Transverse colon (tissue), 4 donors: ENCODE measurements around the gene RNF214. TPM values are rescaled to one million over a fixed set of nuclear protein-coding genes. Genes with fewer than 3 reads are reported as not detected.

ENCODE experiments used
- DNase-seq: peaks from one replicate; pipeline ENCODE4 v3.0.0-alpha.2; 2019
- H3K27ac ChIP-seq, 4 donors: fragments of 200-600 bp; sonication (generic); 2 replicates each; pipeline ENCODE4 v1.5.1; 2016 to 2018; ENCODE audit warnings: inconsistent platforms in 4 of 4
- H3K27me3 ChIP-seq: fragments of 200-600 bp; sonication (generic); 2 replicates; pipeline ENCODE4 v1.5.1; 2017; ENCODE audit warnings: inconsistent platforms
- H3K36me3 ChIP-seq, 4 donors: fragments of 200-600 bp; sonication (generic); 2 replicates each; pipeline ENCODE4 v1.5.1; 2017 to 2019; ENCODE audit warnings: inconsistent platforms in 4 of 4
- H3K4me1 ChIP-seq, 4 donors: fragments of 200-600 bp; sonication (generic); 2 replicates each; pipeline ENCODE4 v1.5.1; 2017 to 2020; ENCODE audit warnings: inconsistent platforms in 4 of 4
- H3K4me3 ChIP-seq, 4 donors: fragments of 200-600 bp; sonication (generic); 1 replicate in 1 of 4; 2 replicates in 3 of 4; pipeline versions ENCODE4 v1.5.1 to v1.6.1; 2017 to 2019; ENCODE audit warnings: inconsistent platforms in 4 of 4
- H3K9me3 ChIP-seq, 2 donors: fragments of 200-600 bp; sonication (generic); 2 replicates each; pipeline ENCODE4 v1.5.1; 2017 to 2019; ENCODE audit warnings: inconsistent platforms in 2 of 2
- CTCF ChIP-seq, 5 experiments: fragments of 200-600 bp in 3 of 5; fragments of 450-650 bp in 2 of 5; sonication (generic) in 3 of 5; IDR thresholded peaks; 1 replicate in 2 of 5; 2 replicates in 3 of 5; pipeline ENCODE4 v1.5.1; 2016 to 2017; ENCODE audit warnings: antibody characterized with exemption in 5 of 5, inconsistent platforms in 3 of 5, mild to moderate bottlenecking in 2 of 5, moderate library complexity in 1 of 5
- EP300 ChIP-seq: sonication (generic); formaldehyde crosslinking; IDR thresholded peaks from one replicate; pipeline ENCODE4 v1.6.1; 2017; ENCODE audit warnings: antibody characterized with exemption, low read depth
- POLR2A ChIP-seq: fragments of 450-650 bp; IDR thresholded peaks from one replicate; pipeline ENCODE4 v1.6.1; 2016; ENCODE audit warnings: antibody characterized with exemption, mild to moderate bottlenecking, moderate library complexity
- POLR2AphosphoS5 ChIP-seq, 3 donors: sonication (generic); formaldehyde crosslinking; IDR thresholded peaks; one replicate each; pipeline ENCODE4 v1.6.1; 2016; ENCODE audit warnings: antibody characterized with exemption in 3 of 3
- WGBS, 2 donors: methylation state at CpG; one replicate each; pipeline ENCODE4 v1.1.5; 2018; ENCODE audit warnings: low coverage in 1 of 2; 5-methylcytosine and 5-hydroxymethylcytosine counted together
- in situ Hi-C, 4 donors: fragments of 200-750 bp; cut with MboI; loops; one replicate each; pipeline versions ENCODE4 v1.15.0 to v1.15.1; 2017; ENCODE audit warnings: low sequenced_read_pairs in 3 of 4, low pct_ligation_motif_present in 1 of 4, low pct_unique_long_range_greater_than_20kb in 1 of 4
- intact Hi-C: fragments of 100-400 bp; cut with DNase I; formaldehyde crosslinking; loops from one replicate; pipeline ENCODE4 v1.15.1; 2023; ENCODE audit warnings: low total_unique reads
- total RNA-seq, 4 donors: library from RNA; depleted of rRNA; stranded (reverse); fragments of >200 nt; gene quantifications; one replicate each; pipeline ENCODE4 v1.1.0, GENCODE V29; 2016

The RNF214 gene
- total RNA-seq, 4 donors from 2014 or later, result 11.1 to 139 (median 14.5) TPM

DNA sequence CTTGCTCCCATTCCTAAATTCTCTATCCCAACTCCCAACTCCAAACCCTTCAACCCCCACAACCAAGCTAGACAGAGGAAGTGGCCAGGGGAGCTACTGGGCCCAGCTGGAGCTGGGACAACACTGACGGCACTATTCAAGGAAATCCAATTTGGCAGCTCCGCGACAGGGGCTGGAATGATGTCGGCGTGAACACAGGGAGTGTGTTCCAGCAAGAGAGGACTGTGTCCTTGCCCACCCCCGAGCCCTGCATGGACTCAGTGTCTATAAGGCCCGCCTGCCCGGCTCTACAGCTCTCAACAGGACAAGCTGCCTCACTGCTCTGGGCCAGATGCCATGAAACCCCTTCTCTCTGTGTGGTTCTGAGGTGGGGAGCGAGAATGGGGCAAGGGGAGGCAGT, 11.9 kb upstream of the RNF214 start:
- Histone ChIP-seq H3K36me3 (peaks cover 0 to 43% (median 9%) of the 10 kb centered on the region in 4 donors), H3K27ac (peak overlapping the region; percentile 83 to 91 (median 86)), H3K4me1 (peaks cover 48 to 88% (median 71%) of the 10 kb centered on the region in 4 donors), H3K9me3 (no peaks in the 10 kb centered on the region), H3K4me3 (no peak overlapping the region), H3K27me3 (no peaks in the 10 kb centered on the region)
- intact Hi-C loops (loop anchor here (10.0 kb wide), 1 partner anchor 336 kb away; no protein-coding TSS in a partner anchor), in situ Hi-C loops (no loop called here)
- WGBS, 2 donors, result 79% methylated on average over 9 of the region's 9 CpGs; no CpG with 5 or more reads in 1 of the 2 donors
- TF ChIP-seq POLR2A, result no peak
- peak; percentile 19 to 62 (median 37) for TF ChIP-seq POLR2AphosphoS5 (IDR thresholded peaks at IDR 0.05)
- no peak for TF ChIP-seq EP300
- no peak for TF ChIP-seq CTCF (IDR thresholded peaks at IDR 0.05)
- no peak for DNase-seq

DNA sequence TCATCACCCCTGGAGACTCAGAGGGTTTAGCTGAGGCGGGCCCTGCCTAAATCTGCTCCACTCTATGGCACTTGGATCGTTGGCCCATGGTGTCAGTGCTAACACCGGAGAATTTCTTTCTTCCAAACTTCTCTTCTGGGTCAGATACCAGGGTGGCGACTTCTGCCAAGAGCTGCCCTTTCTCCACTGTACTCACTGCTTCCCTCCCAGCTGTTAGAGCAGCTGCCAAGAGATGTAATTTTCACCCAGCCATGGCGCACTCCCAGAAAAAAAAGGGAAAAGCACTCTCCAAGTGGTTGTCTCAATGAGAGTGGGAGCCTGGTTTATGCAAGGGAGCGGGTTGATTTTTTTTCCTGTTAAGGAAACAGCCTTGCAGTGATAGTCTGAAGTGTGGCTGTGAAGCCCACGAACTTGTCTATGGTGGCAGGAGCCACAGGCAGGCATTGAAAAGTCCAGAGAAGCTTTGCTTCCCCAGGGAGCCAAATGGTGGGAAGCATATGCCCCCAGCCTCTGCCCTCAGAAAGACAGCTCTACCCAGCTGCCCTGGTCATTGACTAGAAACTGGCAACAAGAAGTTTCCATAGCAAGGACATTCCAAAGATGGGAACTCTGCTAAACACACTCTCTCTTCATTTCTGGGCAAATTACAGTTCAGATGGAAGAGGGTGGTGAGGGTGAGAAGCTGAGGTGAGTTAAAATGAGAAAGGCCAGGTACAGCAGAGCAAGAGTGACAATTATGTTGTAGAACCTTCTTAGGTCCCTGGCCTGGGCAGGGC, 11.3 kb upstream of the RNF214 start:
- H3K4me1 ChIP-seq, result peaks cover 51 to 94% (median 74%) of the 10 kb centered on the region in 4 donors
- TF ChIP-seq POLR2A (peak; percentile 19), POLR2AphosphoS5 (IDR thresholded peaks at IDR 0.05) (peak; percentile 41 to 71 (median 66)), EP300 (peak; percentile 45), CTCF (IDR thresholded peaks at IDR 0.05) (no peak)
- no peaks in the 10 kb centered on the region for H3K27me3 ChIP-seq
- peak; percentile 21 for DNase-seq
- no peaks in the 10 kb centered on the region for H3K9me3 ChIP-seq
- peak overlapping the region; percentile 83 to 91 (median 86) for H3K27ac ChIP-seq
- in situ Hi-C loops, result no loop called here
- WGBS, 2 donors, result 82 to 87% methylated on average over 4 to 7 of the region's 7 CpGs
- intact Hi-C loops, result loop anchor here (10.0 kb wide), 1 partner anchor 336 kb away; no protein-coding TSS in a partner anchor
- H3K4me3 ChIP-seq, result no peak overlapping the region
- H3K36me3 ChIP-seq, result peaks cover 0 to 37% (median 9%) of the 10 kb centered on the region in 4 donors

DNA sequence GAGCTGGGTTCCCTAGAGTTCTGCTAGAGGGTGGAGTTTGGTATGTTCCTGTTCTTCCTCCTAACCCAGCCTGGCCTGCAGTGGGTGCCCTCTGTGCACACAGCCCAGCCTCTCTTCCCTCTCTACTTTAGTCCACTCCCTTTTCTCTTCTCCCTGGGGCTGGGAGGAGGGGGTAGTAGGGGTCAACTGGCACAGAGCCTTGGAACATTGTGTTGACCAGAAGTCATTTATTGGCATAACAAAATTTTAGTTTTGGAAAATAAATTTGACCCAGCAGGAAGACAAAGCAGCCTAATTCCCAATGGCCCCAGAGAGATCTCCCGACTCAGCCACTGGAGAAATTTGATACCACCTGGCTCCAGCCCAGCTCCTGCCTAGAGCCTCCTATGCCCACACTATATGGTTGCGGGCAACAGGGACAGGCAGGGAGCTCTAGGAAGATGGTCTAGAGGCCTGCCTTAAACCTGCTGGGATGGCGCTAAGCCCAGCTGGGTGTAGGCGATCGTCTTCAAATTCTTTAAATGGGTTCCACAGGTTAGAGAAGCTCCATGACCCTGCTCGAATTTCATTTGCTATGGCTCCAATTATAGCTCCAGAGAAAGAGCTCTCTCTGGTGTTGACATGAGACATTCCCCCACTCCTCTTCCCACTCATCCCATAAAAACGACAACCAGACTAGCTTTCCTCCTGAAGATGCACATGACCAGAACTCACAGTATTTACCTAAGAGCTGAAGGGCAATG, 10.5 kb upstream of the RNF214 start:
- peak; percentile 67 for DNase-seq
- in situ Hi-C loops (no loop called here), intact Hi-C loops (loop anchor here (10.0 kb wide), 1 partner anchor 337 kb away; no protein-coding TSS in a partner anchor)
- Histone ChIP-seq H3K27ac (peak overlapping the region; percentile 83 to 91 (median 86)), H3K9me3 (no peaks in the 10 kb centered on the region), H3K4me3 (no peak overlapping the region), H3K36me3 (peaks cover 0 to 30% (median 7%) of the 10 kb centered on the region in 4 donors), H3K27me3 (no peaks in the 10 kb centered on the region), H3K4me1 (peaks cover 51 to 90% (median 72%) of the 10 kb centered on the region in 4 donors)
- WGBS, 2 donors, result 66 to 78% methylated on average over 5 to 7 of the region's 7 CpGs
- TF ChIP-seq EP300, result peak; percentile 84
- no peak for TF ChIP-seq CTCF (IDR thresholded peaks at IDR 0.05)
- peak; percentile 7 for TF ChIP-seq POLR2A
- peak; percentile 59 to 83 (median 74) for TF ChIP-seq POLR2AphosphoS5 (IDR thresholded peaks at IDR 0.05)
